ENCODE measurements around the gene ABTB2. TPM values are rescaled to one million over a fixed set of nuclear protein-coding genes. Genes with fewer than 3 reads are reported as not detected.

ABTB2 gene
- total and polyA plus RNA-seq, 2 of the 8 experiments (the other 6 are each of a cell fraction or from before 2014, with no cell fraction given), result 7.7 to 10.2 TPM

GRCh38 chr11:34407121-34407813, 49.5 kb upstream of the ABTB2 start (continued):
- TF ChIP-seq ZNF274 (IDR thresholded peaks at IDR 0.05; ENCODE audit: borderline replicate concordance, extremely low read depth, low read length), result no peak
- no peak for TF ChIP-seq SIRT6 (IDR thresholded peaks at IDR 0.05; ENCODE audit: low read length)
- TF ChIP-seq KDM1A (IDR thresholded peaks at IDR 0.05; ENCODE audit: borderline replicate concordance, low read length), result no peak
